Amniotic stem cell (primary cell): ENCODE measurements around the gene MAPK14.
"Not testable (repeated sequence)": the region's sequence is repeated elsewhere in the genome, so short reads cannot be mapped to it uniquely, and the experiment has no call there.

ENCODE experiments used
- DNase-seq: peaks from one replicate; lab custom pipeline; 2025; lab: John Stamatoyannopoulos, UW

The MAPK14 gene

GRCh38 chr6:36069573-36069972, 42.0 kb downstream of the MAPK14 start:
- DNase-seq = no peak

GRCh38 chr6:36070252-36070651, 42.6 kb downstream of the MAPK14 start:
- DNase-seq = no peak

- DNase-seq = no peak
Measured at GRCh38 chr6:36071281-36071680, 43.7 kb downstream of the MAPK14 start.

- no peak for DNase-seq
Measured at GRCh38 chr6:36071714-36072113, 44.1 kb downstream of the MAPK14 start.

GRCh38 chr6:36072681-36073080, 45.1 kb downstream of the MAPK14 start:
- DNase-seq = no peak

- DNase-seq = no peak
Measured at GRCh38 chr6:36073587-36073986, 46.0 kb downstream of the MAPK14 start.

GRCh38 chr6:36075656-36076055, 48.0 kb downstream of the MAPK14 start:
- DNase-seq = no peak

- DNase-seq = no peak
Measured at GRCh38 chr6:36076178-36077063, 48.8 kb downstream of the MAPK14 start.

- DNase-seq = no peak
Measured at GRCh38 chr6:36078159-36078558, 50.6 kb downstream of the MAPK14 start.

- DNase-seq = no peak
Measured at GRCh38 chr6:36079601-36080000, 52.0 kb downstream of the MAPK14 start.

GRCh38 chr6:36082318-36082717, 54.7 kb downstream of the MAPK14 start:
- no peak for DNase-seq

GRCh38 chr6:36083446-36083845, 55.8 kb downstream of the MAPK14 start:
- no peak for DNase-seq

GRCh38 chr6:36088204-36088603, 60.6 kb downstream of the MAPK14 start:
- not testable (repeated sequence) for DNase-seq

GRCh38 chr6:36089048-36089447, 61.4 kb downstream of the MAPK14 start:
- no peak for DNase-seq

- DNase-seq = no peak
Measured at GRCh38 chr6:36094238-36094637, 66.6 kb downstream of the MAPK14 start.

- DNase-seq = peak; percentile 33
Measured at GRCh38 chr6:36094753-36095496, 67.3 kb downstream of the MAPK14 start.

- no peak for DNase-seq
Measured at GRCh38 chr6:36095497-36096391, 68.1 kb downstream of the MAPK14 start.

- no peak for DNase-seq
Measured at GRCh38 chr6:36098253-36098919, 70.8 kb downstream of the MAPK14 start.

- no peak for DNase-seq
Measured at GRCh38 chr6:36098920-36099647, 71.5 kb downstream of the MAPK14 start.

- no peak for DNase-seq
Measured at GRCh38 chr6:36099869-36100483, 72.4 kb downstream of the MAPK14 start.
